ENCODE results near the gene IL17RA. TPM values are rescaled to one million over a fixed set of nuclear protein-coding genes. Genes with fewer than 3 reads are reported as not detected.

IL17RA gene
- total RNA-seq, 4 donors from 2014 or later, result 2.6 to 19.3 (median 6.2) TPM

DNA sequence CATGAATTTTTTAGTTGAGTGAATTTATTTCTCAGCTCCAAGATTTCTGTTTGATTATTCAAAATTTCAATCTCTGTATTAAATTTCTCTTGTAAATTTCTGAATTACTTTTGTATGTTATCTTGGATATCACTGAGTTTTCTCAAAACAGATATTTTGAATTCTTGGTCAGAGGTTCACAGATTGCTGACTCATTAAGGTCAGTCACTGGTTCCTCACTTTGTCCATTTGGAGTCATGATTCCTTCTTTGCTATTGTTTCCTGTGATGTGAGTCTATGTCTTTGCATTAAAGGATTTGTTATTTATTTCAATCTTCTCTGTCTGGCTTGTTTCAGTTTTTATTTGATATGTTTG lies 10.2 kb upstream of the IL17RA start:
- H3K27me3 ChIP-seq, result no peaks in the 10 kb centered on the region
- H3K9me3 ChIP-seq, result no peaks in the 10 kb centered on the region
- H3K4me3 ChIP-seq, result no peak overlapping the region
- intact Hi-C loops (cut with DNase I; ENCODE audit: low total_unique reads), result no loop called here
- no peaks in the 10 kb centered on the region for H3K36me3 ChIP-seq
- no peak for DNase-seq
- no peak overlapping the region for H3K27ac ChIP-seq
- no peaks in the 10 kb centered on the region for H3K4me1 ChIP-seq
- TF ChIP-seq POLR2A (IDR thresholded peaks at IDR 0.05) (no peak), CTCF (IDR thresholded peaks at IDR 0.05) (no peak)

DNA sequence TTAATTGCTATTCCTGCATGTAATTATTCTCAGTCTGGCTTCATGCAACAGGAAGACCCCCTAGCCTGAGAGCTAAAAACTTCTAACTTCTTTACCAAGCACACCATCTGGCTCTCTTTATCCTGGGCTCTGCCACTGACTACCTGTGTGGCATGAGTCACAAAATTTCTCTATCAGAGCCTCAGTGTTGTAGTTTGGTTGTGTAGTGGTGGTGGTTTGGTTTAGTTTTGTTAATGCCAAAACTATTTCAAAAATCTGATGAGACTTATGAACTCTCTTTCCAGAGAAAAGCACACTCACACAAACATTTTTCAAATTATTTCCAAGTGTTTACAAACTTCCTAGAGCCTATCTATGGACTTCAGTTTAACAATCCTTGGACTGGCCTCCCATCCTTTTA lies 7.5 kb upstream of the IL17RA start:
- DNase-seq, result no peak
- no peak for TF ChIP-seq CTCF (IDR thresholded peaks at IDR 0.05)
- TF ChIP-seq POLR2A (IDR thresholded peaks at IDR 0.05), result no peak
- Histone ChIP-seq H3K9me3 (no peaks in the 10 kb centered on the region), H3K4me1 (no peaks in the 10 kb centered on the region), H3K27ac (no peak overlapping the region), H3K36me3 (no peaks in the 10 kb centered on the region), H3K4me3 (no peak overlapping the region), H3K27me3 (no peaks in the 10 kb centered on the region)
- intact Hi-C loops (cut with DNase I; ENCODE audit: low total_unique reads), result no loop called here

GRCh38 chr22:17079572-17079971 lies 5.2 kb upstream of the IL17RA start:
- Histone ChIP-seq H3K27me3 (no peaks in the 10 kb centered on the region), H3K27ac (no peak overlapping the region), H3K4me3 (no peak overlapping the region), H3K9me3 (no peaks in the 10 kb centered on the region), H3K36me3 (no peaks in the 10 kb centered on the region), H3K4me1 (no peaks in the 10 kb centered on the region)
- TF ChIP-seq CTCF (IDR thresholded peaks at IDR 0.05), result no peak
- no peak for TF ChIP-seq POLR2A (IDR thresholded peaks at IDR 0.05)
- no peak for DNase-seq
- intact Hi-C loops (cut with DNase I; ENCODE audit: low total_unique reads), result no loop called here

- Histone ChIP-seq H3K27me3 (no peaks in the 10 kb centered on the region), H3K4me3 (no peak overlapping the region), H3K9me3 (no peaks in the 10 kb centered on the region), H3K27ac (no peak overlapping the region), H3K4me1 (peaks cover 0 to 9% of the 10 kb centered on the region in 2 donors), H3K36me3 (no peaks in the 10 kb centered on the region)
- intact Hi-C loops (cut with DNase I; ENCODE audit: low total_unique reads), result loop anchor here (10.0 kb wide), 1 partner anchor 72 kb away; the partner anchor contains the start of gene HDHD5
- no peak for DNase-seq
- TF ChIP-seq POLR2A (IDR thresholded peaks at IDR 0.05), result no peak
These were observed 1.5 kb upstream of the IL17RA start for GRCh38 chr22:17083255-17083654.

DNA sequence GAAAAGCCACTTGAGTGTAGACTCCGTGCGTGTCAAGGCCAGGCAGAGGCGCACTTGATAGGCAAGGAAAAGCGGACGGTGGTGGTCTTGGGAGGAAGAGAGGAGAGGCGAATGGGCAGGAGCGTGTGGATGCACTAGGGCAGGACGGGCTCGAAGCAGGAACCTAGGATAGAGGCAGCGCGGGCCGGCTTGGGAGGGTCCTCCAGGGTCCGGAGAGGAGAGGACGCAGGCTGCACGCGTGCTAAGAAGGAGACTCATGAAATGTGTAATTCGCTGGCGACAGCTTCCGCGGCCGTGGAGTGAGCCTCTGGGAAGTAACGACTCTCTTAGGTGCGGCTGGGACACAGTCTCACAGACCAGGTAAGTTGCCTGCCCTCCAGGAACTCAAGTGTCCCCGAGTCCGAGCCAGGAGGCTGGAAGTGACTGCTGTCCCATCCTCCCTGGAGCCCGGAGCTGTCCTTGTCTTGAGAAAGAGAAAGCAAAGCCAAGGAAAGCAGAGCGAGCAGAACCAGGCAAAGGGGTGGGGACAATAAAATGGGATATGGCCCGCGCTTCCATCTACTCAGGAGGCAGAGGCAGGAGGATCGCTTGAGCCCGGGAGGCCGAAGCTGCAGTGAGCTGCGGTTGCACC lies 874 bp upstream of the IL17RA start:
- H3K27ac ChIP-seq, result peak overlapping the region; percentile 70 to 86
- peaks cover 0 to 9% of the 10 kb centered on the region in 2 donors for H3K4me1 ChIP-seq
- H3K27me3 ChIP-seq, result no peaks in the 10 kb centered on the region
- intact Hi-C loops (cut with DNase I; ENCODE audit: low total_unique reads), result loop anchor here (10.0 kb wide), 1 partner anchor 71 kb away; the partner anchor contains the start of gene HDHD5
- H3K36me3 ChIP-seq, result no peaks in the 10 kb centered on the region
- no peak for DNase-seq
- TF ChIP-seq CTCF (IDR thresholded peaks at IDR 0.05), result no peak
- no peak for TF ChIP-seq POLR2A (IDR thresholded peaks at IDR 0.05)
- H3K9me3 ChIP-seq, result no peaks in the 10 kb centered on the region
- peak overlapping the region; percentile 55 to 79 for H3K4me3 ChIP-seq
